BLaER1 treated with 17β-estradiol and CSF1 and Interleukin-3, amounts not matched to agents 10 nM and 100 nM (cell line): ENCODE results near the gene MUTYH.
"Not testable (repeated sequence)": the region's sequence is repeated elsewhere in the genome, so short reads cannot be mapped to it uniquely, and the experiment has no call there.

Source experiments
- H3K27ac ChIP-seq, 11 experiments: shearing (Covaris generic); formaldehyde crosslinking; 2 replicates each; pipeline ENCODE4 v1.8.1; 2022
- H3K27me3 ChIP-seq, 11 experiments: shearing (Covaris generic); formaldehyde crosslinking; 2 replicates each; pipeline ENCODE4 v1.8.1; 2022
- H3K36me3 ChIP-seq, 11 experiments: shearing (Covaris generic); formaldehyde crosslinking; 2 replicates each; pipeline ENCODE4 v1.8.1; 2022
- H3K4me1 ChIP-seq, 10 experiments: shearing (Covaris generic); formaldehyde crosslinking; 2 replicates each; pipeline ENCODE4 v1.8.1; 2022
- H3K4me2 ChIP-seq, 11 experiments: shearing (Covaris generic); formaldehyde crosslinking; 2 replicates each; pipeline ENCODE4 v1.8.1; 2022
- H3K4me3 ChIP-seq, 10 experiments: shearing (Covaris generic); formaldehyde crosslinking; 2 replicates each; pipeline ENCODE4 v1.8.1; 2022
- H3K9ac ChIP-seq, 11 experiments: shearing (Covaris generic); formaldehyde crosslinking; 2 replicates each; pipeline ENCODE4 v1.8.1; 2022
- H3K9me3 ChIP-seq, 11 experiments: shearing (Covaris generic); formaldehyde crosslinking; replicated peaks in 1 of 11; 2 replicates each; pipeline ENCODE4 v1.8.1; 2022
- H4K20me1 ChIP-seq, 11 experiments: shearing (Covaris generic); formaldehyde crosslinking; 2 replicates each; pipeline ENCODE4 v1.8.1; 2022
- Cebpa-rat ChIP-seq, 11 experiments: shearing (Covaris generic); IDR thresholded peaks; 2 replicates each; pipeline ENCODE4 v1.8.1; 2022

MUTYH gene

DNA sequence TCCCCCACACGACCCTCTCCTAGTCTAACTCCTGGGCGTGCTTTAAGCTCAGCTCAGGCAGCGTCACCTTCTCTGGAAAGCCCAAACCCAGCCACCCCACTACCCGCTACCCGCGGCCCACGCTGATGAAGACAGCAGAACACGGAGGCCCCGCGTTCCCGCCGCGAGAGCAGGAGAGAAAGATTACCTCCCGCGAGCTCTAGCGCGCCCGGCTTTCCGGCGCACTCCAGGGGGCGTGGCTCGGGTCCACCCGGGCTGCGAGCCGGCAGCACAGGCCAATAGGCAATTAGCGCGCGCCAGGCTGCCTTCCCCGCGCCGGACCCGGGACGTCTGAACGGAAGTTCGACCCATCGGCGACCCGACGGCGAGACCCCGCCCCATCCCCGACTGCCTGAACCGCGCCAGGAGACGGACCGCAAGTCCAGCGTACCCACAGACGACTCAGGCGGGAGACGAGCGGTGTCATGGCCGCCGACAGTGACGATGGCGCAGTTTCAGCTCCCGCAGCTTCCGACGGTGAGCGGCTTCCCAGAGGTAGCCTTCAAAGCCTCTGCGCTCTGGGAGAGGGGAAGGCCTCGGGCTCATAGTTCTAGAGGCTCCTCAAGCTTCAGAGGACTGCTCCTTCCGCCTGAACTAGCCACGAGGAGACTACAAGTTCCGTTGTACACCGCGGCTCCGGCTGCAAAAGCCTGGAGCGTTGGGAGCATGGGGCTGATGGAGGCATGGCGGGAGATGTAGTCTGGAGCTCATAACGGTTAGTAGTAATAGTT lies at the start of gene MUTYH, which contains the start of gene TOE1:
MUTYH (minus strand) TSS at position 652 of the 770 bp plus-strand sequence. CDS start 5,935 bp downstream, outside the sequence.
TOE1 (plus strand) TSS at position 382 of the 770 bp plus-strand sequence; CDS start at position 465, 83 bp downstream.
- Histone ChIP-seq H3K27ac (peak within 1 kb of the TSS; percentile 92 to 96 (median 95)), H3K27me3 (no peaks in the 10 kb centered on the region), H3K9ac (peak within 1 kb of the TSS; percentile 87 to 96 (median 92)), H3K36me3 (peaks cover 33 to 52% (median 40%) of the 10 kb centered on the region in 11 experiments), H3K4me2 (peak within 1 kb of the TSS; percentile 83 to 98 (median 96)), H3K9me3 (no peaks in the 10 kb centered on the region; a peak in 1 of 22 replicates), H3K4me3 (peak within 1 kb of the TSS; percentile 69 to 82 (median 74)), H4K20me1 (peaks cover 0 to 46% (median 6%) of the 10 kb centered on the region in 11 experiments; a peak in 7 of 22 replicates), H3K4me1 (peaks cover 38 to 51% (median 45%) of the 10 kb centered on the region in 10 experiments)
- no peak for TF ChIP-seq Cebpa-rat (IDR thresholded peaks at IDR 0.05)

DNA sequence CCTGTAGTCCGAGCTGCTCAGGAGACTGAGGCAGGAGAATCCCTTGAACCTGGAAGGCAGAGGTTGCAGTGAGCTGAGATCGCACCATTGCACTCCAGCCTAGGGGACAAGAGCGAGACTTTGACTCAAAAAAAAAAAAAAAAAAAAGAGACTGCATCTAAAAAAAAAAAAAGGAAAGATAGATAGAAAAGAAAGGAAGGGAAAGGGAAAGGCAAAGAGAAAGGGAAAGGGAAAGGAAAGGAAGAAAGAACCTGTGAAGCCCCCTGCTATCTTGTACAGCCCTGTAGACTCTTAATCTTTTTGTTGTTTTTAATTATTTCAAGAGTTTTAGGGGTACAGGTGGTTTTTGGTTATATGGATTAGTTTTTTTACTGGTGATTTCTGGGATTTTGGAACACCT lies 46.0 kb upstream of the MUTYH start:
- H3K9me3 ChIP-seq, result no peaks in the 10 kb centered on the region
- H3K27me3 ChIP-seq, result no peaks in the 10 kb centered on the region
- no peak for TF ChIP-seq Cebpa-rat (IDR thresholded peaks at IDR 0.05)
- no peak overlapping the region for H3K9ac ChIP-seq
- H4K20me1 ChIP-seq, result no peaks in the 10 kb centered on the region
- H3K4me2 ChIP-seq, result no peak overlapping the region
- H3K36me3 ChIP-seq, result peaks cover 0 to 14% (median 0%) of the 10 kb centered on the region in 11 experiments; a peak in 4 of 22 replicates
- no peak overlapping the region for H3K27ac ChIP-seq
- peaks cover 0 to 2% (median 0%) of the 10 kb centered on the region in 10 experiments; a peak in 5 of 20 replicates for H3K4me1 ChIP-seq
- H3K4me3 ChIP-seq, result no peak overlapping the region

DNA sequence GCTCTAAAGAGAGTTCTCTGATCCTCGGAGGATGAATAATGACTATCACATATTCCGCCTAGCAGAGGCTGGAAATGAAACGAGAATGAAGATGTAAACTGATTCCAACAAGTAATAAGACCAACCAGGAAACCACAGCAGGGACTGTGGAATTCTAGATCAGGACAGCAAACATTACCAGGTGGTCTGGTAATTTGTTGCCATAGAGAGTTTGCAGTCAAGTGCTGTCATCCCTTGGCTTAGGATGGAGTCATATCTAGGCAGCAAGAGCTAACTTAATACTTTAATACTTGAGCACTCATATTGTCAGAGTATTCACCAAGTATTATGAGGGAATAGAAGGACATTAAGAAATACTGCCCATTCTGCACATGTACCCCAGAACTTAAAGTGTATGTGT lies 45.1 kb upstream of the MUTYH start:
- Histone ChIP-seq H3K4me2 (no peak overlapping the region), H3K27ac (no peak overlapping the region), H3K36me3 (peaks cover 0 to 14% (median 0%) of the 10 kb centered on the region in 11 experiments; a peak in 4 of 22 replicates), H3K27me3 (no peaks in the 10 kb centered on the region), H4K20me1 (no peaks in the 10 kb centered on the region), H3K9ac (no peak overlapping the region), H3K9me3 (no peaks in the 10 kb centered on the region), H3K4me1 (no peaks in the 10 kb centered on the region), H3K4me3 (no peak overlapping the region)
- no peak for TF ChIP-seq Cebpa-rat (IDR thresholded peaks at IDR 0.05)

DNA sequence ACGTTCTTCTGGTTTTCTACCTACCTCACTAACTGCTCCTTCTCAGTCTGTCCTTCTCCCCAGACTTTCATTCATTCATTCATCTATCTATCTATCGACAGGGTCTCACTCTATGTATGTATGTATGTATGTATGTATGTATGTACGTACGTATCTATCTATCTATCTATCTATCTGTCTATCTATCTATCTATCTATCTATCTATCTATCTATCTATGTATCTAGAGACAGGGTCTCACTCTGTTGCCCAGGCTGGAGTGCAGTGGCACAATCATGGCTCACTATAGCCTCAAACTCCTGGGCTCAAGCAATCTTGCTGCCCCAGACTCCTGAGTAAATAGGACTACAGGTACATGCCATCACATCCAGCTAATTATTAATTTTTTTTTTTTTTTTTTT lies 44.0 kb upstream of the MUTYH start:
- H3K4me1 ChIP-seq, H3K4me2 ChIP-seq, H3K27ac ChIP-seq, H3K4me3 ChIP-seq, H4K20me1 ChIP-seq, H3K9me3 ChIP-seq, H3K9ac ChIP-seq, H3K27me3 ChIP-seq: not testable (repeated sequence)
- H3K36me3 ChIP-seq, result peaks cover 0 to 14% (median 0%) of the 10 kb centered on the region in 11 experiments; a peak in 4 of 22 replicates

DNA sequence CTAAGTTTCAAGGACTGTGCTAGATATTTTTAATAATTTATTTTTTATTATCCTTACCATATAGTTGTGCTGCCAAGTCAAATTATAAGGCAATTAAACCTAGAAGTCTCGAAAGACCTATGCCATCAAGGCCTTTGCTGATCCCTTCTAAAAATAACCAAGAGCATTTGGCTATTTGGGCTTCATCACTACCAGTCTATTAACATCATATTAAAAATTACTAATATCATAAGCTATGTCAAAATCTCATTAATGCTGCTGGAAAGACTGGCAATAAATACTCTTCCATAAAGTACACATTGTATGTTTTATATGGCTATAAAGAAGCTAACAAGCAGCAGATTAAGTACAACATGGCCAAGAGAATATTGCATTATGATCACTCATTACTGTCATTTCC lies 43.0 kb upstream of the MUTYH start:
- H3K27ac ChIP-seq, result no peak overlapping the region
- peaks cover 0 to 14% (median 0%) of the 10 kb centered on the region in 11 experiments; a peak in 4 of 22 replicates for H3K36me3 ChIP-seq
- TF ChIP-seq Cebpa-rat (IDR thresholded peaks at IDR 0.05), result no peak
- H3K4me1 ChIP-seq, result no peaks in the 10 kb centered on the region
- H3K9ac ChIP-seq, result no peak overlapping the region
- no peak overlapping the region for H3K4me3 ChIP-seq
- no peaks in the 10 kb centered on the region for H3K27me3 ChIP-seq
- no peaks in the 10 kb centered on the region for H3K9me3 ChIP-seq
- H3K4me2 ChIP-seq, result no peak overlapping the region
- no peaks in the 10 kb centered on the region for H4K20me1 ChIP-seq

DNA sequence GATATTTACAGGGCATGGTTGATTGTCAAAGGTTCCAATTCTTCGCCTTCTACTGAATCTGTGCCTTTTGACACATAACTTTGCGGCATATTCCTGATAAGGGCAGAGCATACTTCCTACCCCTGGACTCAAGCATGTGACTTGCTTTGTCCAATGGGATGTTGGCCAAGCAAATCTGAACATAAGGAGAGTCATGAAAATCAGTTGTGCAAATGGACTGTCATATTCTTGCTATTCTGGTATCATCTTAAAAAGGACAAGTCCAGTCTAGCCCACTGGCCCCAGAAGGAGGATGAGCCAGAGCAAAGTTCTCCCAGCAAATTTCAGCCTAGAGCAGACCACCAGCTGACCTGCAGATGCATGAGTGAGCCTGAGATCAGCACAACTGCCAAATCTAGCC lies 41.0 kb upstream of the MUTYH start:
- Histone ChIP-seq H3K9me3 (no peaks in the 10 kb centered on the region), H3K9ac (no peak overlapping the region), H3K27ac (no peak overlapping the region), H3K4me2 (no peak overlapping the region), H3K36me3 (peaks cover 0 to 14% (median 0%) of the 10 kb centered on the region in 11 experiments; a peak in 4 of 22 replicates), H3K27me3 (no peaks in the 10 kb centered on the region), H4K20me1 (no peaks in the 10 kb centered on the region), H3K4me1 (no peaks in the 10 kb centered on the region), H3K4me3 (no peak overlapping the region)
- no peak for TF ChIP-seq Cebpa-rat (IDR thresholded peaks at IDR 0.05)

DNA sequence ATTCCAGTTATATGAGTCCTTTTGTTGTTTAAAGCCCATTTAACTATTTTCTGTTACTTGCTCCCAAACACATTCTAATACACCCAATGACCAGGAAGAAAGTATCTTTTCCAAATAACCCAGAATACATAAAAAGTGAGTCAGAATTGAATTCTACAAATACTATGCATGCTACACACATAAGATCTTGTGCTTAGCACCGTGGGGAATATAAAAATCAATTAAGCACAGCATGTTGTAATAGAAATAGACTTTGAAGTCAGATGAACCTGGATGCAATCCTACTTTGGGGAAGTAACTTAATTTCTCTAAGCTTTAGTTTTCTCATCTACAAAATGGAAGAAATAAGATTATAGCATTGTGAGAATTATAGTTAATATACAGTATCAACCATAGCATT lies 40.5 kb upstream of the MUTYH start:
- Histone ChIP-seq H4K20me1 (no peaks in the 10 kb centered on the region), H3K9me3 (no peaks in the 10 kb centered on the region), H3K36me3 (peaks cover 0 to 14% (median 0%) of the 10 kb centered on the region in 11 experiments; a peak in 4 of 22 replicates), H3K4me2 (no peak overlapping the region), H3K4me3 (no peak overlapping the region), H3K9ac (no peak overlapping the region), H3K27me3 (no peaks in the 10 kb centered on the region), H3K4me1 (no peaks in the 10 kb centered on the region), H3K27ac (no peak overlapping the region)
- TF ChIP-seq Cebpa-rat (IDR thresholded peaks at IDR 0.05), result no peak

DNA sequence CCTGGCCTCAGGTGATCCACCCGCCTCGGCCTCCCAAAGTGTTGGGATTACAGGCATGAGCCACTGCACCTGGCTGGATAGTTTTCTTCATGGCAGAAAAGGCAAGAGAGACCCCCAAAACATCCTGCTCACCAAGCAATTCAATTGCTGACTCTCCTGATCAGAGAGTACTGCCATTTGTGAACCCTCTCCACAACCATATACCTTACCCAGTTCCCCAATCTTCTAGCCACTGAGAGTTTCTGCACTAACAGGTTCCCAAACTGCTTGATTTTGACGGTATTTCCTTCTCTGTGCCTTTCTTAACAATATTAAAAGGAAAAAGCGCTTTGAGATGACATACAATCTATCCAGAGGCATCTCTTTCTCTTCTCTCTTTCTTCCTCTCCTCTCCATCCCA lies 39.9 kb upstream of the MUTYH start:
- Histone ChIP-seq H3K27ac (no peak overlapping the region), H4K20me1 (no peaks in the 10 kb centered on the region), H3K9ac (no peak overlapping the region), H3K9me3 (no peaks in the 10 kb centered on the region), H3K4me1 (no peaks in the 10 kb centered on the region), H3K4me3 (no peak overlapping the region), H3K36me3 (peaks cover 0 to 12% (median 0%) of the 10 kb centered on the region in 11 experiments; a peak in 4 of 22 replicates), H3K27me3 (no peaks in the 10 kb centered on the region), H3K4me2 (no peak overlapping the region)
- no peak for TF ChIP-seq Cebpa-rat (IDR thresholded peaks at IDR 0.05)

DNA sequence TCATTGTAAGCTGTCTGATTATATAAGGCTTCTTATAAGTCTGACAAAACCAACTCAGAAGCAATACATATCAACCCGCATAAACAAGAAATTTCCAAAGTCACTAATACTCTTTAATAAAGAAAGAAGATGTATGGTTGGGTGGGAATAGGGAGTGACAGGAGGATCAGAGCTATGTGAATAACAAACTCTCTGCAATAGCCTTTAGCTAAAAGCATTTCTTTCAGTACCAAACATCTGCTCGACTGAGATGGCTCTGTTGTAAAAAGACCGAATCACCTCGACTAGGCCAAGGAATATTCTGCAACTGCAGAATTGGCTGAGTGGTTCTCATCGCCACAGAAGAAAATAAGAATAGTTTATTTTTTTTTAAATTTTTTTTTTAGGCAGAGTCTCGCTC lies 39.3 kb upstream of the MUTYH start:
- no peak overlapping the region for H3K4me3 ChIP-seq
- H4K20me1 ChIP-seq, result no peaks in the 10 kb centered on the region
- TF ChIP-seq Cebpa-rat (IDR thresholded peaks at IDR 0.05), result no peak
- H3K27me3 ChIP-seq, result no peaks in the 10 kb centered on the region
- no peak overlapping the region for H3K9ac ChIP-seq
- H3K9me3 ChIP-seq, result no peaks in the 10 kb centered on the region
- H3K4me2 ChIP-seq, result no peak overlapping the region
- no peak overlapping the region for H3K27ac ChIP-seq
- no peaks in the 10 kb centered on the region for H3K4me1 ChIP-seq
- H3K36me3 ChIP-seq, result peaks cover 0 to 6% (median 0%) of the 10 kb centered on the region in 11 experiments; a peak in 2 of 22 replicates
